Measurements from ENCODE around the gene STON2. TPM values are rescaled to one million over a fixed set of nuclear protein-coding genes. Genes with fewer than 3 reads are reported as not detected.

STON2 gene
- total and polyA plus RNA-seq, 2 experiments from 2014 or later = 5.0 to 22.7 TPM

DNA sequence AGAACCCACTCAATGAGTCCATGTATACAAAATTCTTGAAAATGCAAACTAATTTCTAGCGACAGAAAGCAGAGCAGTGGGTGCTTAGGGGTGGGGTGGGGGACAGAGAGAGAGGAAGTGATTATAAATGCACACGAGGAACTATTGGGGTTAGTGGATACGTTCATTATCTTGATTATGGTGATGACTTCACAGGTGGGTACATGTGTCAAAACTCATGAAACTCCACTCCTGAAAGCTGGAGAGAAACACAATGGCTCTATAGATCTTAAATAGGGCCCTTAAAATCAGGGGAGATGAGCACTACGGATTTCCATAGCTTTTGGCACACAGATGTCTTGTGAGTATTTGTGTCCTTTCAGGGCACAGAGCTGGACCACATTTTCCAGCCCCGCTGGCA is 59.9 kb downstream of the STON2 start:
- Histone ChIP-seq H3K4me2 (no peak overlapping the region), H3K27me3 (no peaks in the 10 kb centered on the region), H2AFZ (no peak overlapping the region), H3K36me3 (replicated peaks; ENCODE audit: insufficient read depth, low read depth) (no peaks in the 10 kb centered on the region), H3K4me3 (no peak overlapping the region), H4K20me1 (ENCODE audit: insufficient read depth, poor library complexity, severe bottlenecking) (no peaks in the 10 kb centered on the region), H3K9me2 (replicated peaks; ENCODE audit: insufficient read depth) (no peaks in the 10 kb centered on the region), H3K27ac (no peak overlapping the region), H3K4me1 (ENCODE audit: insufficient read depth) (no peaks in the 10 kb centered on the region), H3K79me2 (no peaks in the 10 kb centered on the region), H3K9me3 (ENCODE audit: low read depth) (no peaks in the 10 kb centered on the region)
- no peak for DNase-seq (ENCODE audit: low spot score)
- TF ChIP-seq EZH2phosphoT487 (IDR thresholded peaks at IDR 0.05; ENCODE audit: low read depth, severe bottlenecking, unreplicated experiment) = no peak
- TF ChIP-seq, protein P1, sequence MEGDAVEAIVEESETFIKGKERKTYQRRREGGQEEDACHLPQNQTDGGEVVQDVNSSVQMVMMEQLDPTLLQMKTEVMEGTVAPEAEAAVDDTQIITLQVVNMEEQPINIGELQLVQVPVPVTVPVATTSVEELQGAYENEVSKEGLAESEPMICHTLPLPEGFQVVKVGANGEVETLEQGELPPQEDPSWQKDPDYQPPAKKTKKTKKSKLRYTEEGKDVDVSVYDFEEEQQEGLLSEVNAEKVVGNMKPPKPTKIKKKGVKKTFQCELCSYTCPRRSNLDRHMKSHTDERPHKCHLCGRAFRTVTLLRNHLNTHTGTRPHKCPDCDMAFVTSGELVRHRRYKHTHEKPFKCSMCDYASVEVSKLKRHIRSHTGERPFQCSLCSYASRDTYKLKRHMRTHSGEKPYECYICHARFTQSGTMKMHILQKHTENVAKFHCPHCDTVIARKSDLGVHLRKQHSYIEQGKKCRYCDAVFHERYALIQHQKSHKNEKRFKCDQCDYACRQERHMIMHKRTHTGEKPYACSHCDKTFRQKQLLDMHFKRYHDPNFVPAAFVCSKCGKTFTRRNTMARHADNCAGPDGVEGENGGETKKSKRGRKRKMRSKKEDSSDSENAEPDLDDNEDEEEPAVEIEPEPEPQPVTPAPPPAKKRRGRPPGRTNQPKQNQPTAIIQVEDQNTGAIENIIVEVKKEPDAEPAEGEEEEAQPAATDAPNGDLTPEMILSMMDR (IDR thresholded peaks at IDR 0.05; ENCODE audit: poor library complexity) = no peak
- no peak for TF ChIP-seq EZH2 (IDR thresholded peaks at IDR 0.05; ENCODE audit: borderline replicate concordance)
- 88% methylated on average over 5 of the region's 5 CpGs for WGBS (ENCODE audit: low lambda C conversion rate, missing lambda C conversion rate)

DNA sequence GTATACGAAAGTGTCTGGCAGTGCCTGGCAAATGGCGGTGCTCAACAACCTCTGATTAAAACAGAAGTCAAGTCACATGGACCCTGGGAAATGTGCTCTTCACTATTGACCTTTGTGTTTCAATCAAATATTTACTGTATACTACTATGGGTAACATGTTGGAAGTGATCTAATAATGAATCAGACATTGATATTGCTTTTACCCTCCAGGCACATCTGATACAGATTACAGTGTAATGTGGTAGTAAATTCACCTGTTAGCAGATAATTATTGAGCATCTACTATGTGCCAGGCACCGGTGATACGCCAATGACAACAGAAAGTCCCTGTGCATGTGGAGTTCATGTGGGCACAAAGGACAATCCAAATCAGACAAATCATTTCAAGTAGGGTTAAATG is 63.1 kb downstream of the STON2 start:
- no peak overlapping the region for H3K4me3 ChIP-seq
- no peaks in the 10 kb centered on the region for H3K27me3 ChIP-seq
- no peak overlapping the region for H3K4me2 ChIP-seq
- no peak overlapping the region for H2AFZ ChIP-seq
- no peaks in the 10 kb centered on the region for H3K36me3 ChIP-seq (replicated peaks; ENCODE audit: insufficient read depth, low read depth)
- TF ChIP-seq EZH2phosphoT487 (IDR thresholded peaks at IDR 0.05; ENCODE audit: low read depth, severe bottlenecking, unreplicated experiment) (no peak), EZH2 (IDR thresholded peaks at IDR 0.05; ENCODE audit: borderline replicate concordance) (no peak)
- TF ChIP-seq, protein P1 (IDR thresholded peaks at IDR 0.05; ENCODE audit: poor library complexity) = no peak
- no peaks in the 10 kb centered on the region for H3K79me2 ChIP-seq
- no peaks in the 10 kb centered on the region for H4K20me1 ChIP-seq (ENCODE audit: insufficient read depth, poor library complexity, severe bottlenecking)
- DNase-seq (ENCODE audit: low spot score) = no peak
- no peaks in the 10 kb centered on the region for H3K9me3 ChIP-seq (ENCODE audit: low read depth)
- 91% methylated on average over 4 of the region's 4 CpGs for WGBS (ENCODE audit: low lambda C conversion rate, missing lambda C conversion rate)
- no peaks in the 10 kb centered on the region for H3K4me1 ChIP-seq (ENCODE audit: insufficient read depth)
- no peak overlapping the region for H3K27ac ChIP-seq
- no peaks in the 10 kb centered on the region for H3K9me2 ChIP-seq (replicated peaks; ENCODE audit: insufficient read depth)

DNA sequence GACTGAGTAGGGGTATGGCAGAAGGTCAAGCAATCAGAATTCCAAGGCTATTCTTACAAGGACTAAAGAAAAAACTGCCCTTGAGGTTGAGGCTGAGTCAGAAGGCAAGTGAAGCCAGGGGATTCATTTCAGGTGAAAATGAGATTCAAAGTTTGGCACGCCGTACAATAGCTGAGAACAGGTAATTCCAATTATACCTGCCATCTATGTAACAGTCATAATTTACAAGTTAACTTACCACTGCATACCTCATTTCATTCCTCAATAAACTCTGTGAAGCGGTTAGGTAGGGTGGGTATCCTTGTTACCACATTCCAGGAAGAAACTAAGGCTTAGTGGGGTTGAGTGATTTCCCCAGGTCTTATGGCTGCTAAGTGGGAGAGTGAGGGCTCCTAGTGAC is 64.1 kb downstream of the STON2 start:
- no peak overlapping the region for H3K27ac ChIP-seq
- no peak for TF ChIP-seq EZH2phosphoT487 (IDR thresholded peaks at IDR 0.05; ENCODE audit: low read depth, severe bottlenecking, unreplicated experiment)
- TF ChIP-seq EZH2 (IDR thresholded peaks at IDR 0.05; ENCODE audit: borderline replicate concordance) = no peak
- TF ChIP-seq, protein P1 (IDR thresholded peaks at IDR 0.05; ENCODE audit: poor library complexity) = no peak
- no peaks in the 10 kb centered on the region for H3K36me3 ChIP-seq (replicated peaks; ENCODE audit: insufficient read depth, low read depth)
- H3K27me3 ChIP-seq = no peaks in the 10 kb centered on the region
- no peak overlapping the region for H3K4me3 ChIP-seq
- H3K9me3 ChIP-seq (ENCODE audit: low read depth) = no peaks in the 10 kb centered on the region
- H4K20me1 ChIP-seq (ENCODE audit: insufficient read depth, poor library complexity, severe bottlenecking) = no peaks in the 10 kb centered on the region
- H3K4me2 ChIP-seq = no peak overlapping the region
- H3K4me1 ChIP-seq (ENCODE audit: insufficient read depth) = peaks cover 7% of the 10 kb centered on the region
- DNase-seq (ENCODE audit: low spot score) = no peak
- H2AFZ ChIP-seq = no peak overlapping the region
- WGBS (ENCODE audit: low lambda C conversion rate, missing lambda C conversion rate) = 95% methylated on average over 3 of the region's 3 CpGs
- no peaks in the 10 kb centered on the region for H3K79me2 ChIP-seq
- no peaks in the 10 kb centered on the region for H3K9me2 ChIP-seq (replicated peaks; ENCODE audit: insufficient read depth)

DNA sequence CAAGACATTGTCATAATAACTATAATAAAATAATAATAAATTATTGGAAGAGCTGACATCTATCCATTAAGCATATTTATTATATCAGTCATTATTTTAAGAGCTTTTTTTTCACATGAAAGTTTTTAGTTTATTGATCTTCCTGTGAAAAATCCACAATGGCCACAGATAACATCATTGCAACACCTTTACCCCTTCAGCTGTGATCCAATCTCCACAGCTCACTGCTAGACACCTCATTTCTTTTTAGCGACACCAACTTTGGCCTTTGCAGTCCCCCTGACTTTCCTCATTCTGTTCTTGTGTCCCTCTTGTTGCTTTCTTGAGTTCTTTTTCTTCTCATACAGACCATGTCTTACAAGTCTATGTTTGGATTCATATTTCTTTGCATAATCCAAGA is 67.4 kb downstream of the STON2 start:
- Histone ChIP-seq H3K36me3 (replicated peaks; ENCODE audit: insufficient read depth, low read depth) (no peaks in the 10 kb centered on the region), H3K79me2 (no peaks in the 10 kb centered on the region), H3K27ac (no peak overlapping the region), H3K4me3 (no peak overlapping the region), H2AFZ (no peak overlapping the region), H3K4me1 (ENCODE audit: insufficient read depth) (peaks cover 7% of the 10 kb centered on the region), H3K27me3 (no peaks in the 10 kb centered on the region), H4K20me1 (ENCODE audit: insufficient read depth, poor library complexity, severe bottlenecking) (no peaks in the 10 kb centered on the region), H3K4me2 (no peak overlapping the region), H3K9me2 (replicated peaks; ENCODE audit: insufficient read depth) (no peaks in the 10 kb centered on the region), H3K9me3 (ENCODE audit: low read depth) (no peaks in the 10 kb centered on the region)
- no peak for TF ChIP-seq EZH2 (IDR thresholded peaks at IDR 0.05; ENCODE audit: borderline replicate concordance)
- no peak for TF ChIP-seq EZH2phosphoT487 (IDR thresholded peaks at IDR 0.05; ENCODE audit: low read depth, severe bottlenecking, unreplicated experiment)
- no peak for DNase-seq (ENCODE audit: low spot score)
- 70% methylated on average over 1 of the region's 1 CpG for WGBS (ENCODE audit: low lambda C conversion rate, missing lambda C conversion rate)

Data from hepatocyte (in vitro differentiated cells).